Ovary (tissue), 3 donors: ENCODE results near the gene STAT6.

Source experiments
- CTCF ChIP-seq, 3 donors: fragments of 450-650 bp in 2 of 3; fragments of 200-600 bp in 1 of 3; IDR thresholded peaks; one replicate each; pipeline versions ENCODE4 v1.5.1 to v1.8.0; 2016 to 2022; ENCODE audit warnings: antibody characterized with exemption in 3 of 3, mild to moderate bottlenecking in 1 of 3
- EP300 ChIP-seq: sonication (generic); formaldehyde crosslinking; IDR thresholded peaks from one replicate; pipeline ENCODE4 v1.6.1; 2017; ENCODE audit warnings: antibody characterized with exemption
- donor health status: DM: no; HTN: no; CAD: no.

GRCh38 chr12:57069523-57069922 lies 41.6 kb downstream of the STAT6 start:
- TF ChIP-seq EP300 (no peak), CTCF (IDR thresholded peaks at IDR 0.05) (peak; percentile 78 to 97 (median 96))
